COLO829 (cell line): Measurements from ENCODE around the gene FHIT.
"Not testable (repeated sequence)": the region's sequence is repeated elsewhere in the genome, so short reads cannot be mapped to it uniquely, and the experiment has no call there.

Experiments used
- DNase-seq: peaks from one replicate; pipeline ENCODE4 v3.0.0; 2012; ENCODE audit warnings: low spot score

Gene FHIT

DNA sequence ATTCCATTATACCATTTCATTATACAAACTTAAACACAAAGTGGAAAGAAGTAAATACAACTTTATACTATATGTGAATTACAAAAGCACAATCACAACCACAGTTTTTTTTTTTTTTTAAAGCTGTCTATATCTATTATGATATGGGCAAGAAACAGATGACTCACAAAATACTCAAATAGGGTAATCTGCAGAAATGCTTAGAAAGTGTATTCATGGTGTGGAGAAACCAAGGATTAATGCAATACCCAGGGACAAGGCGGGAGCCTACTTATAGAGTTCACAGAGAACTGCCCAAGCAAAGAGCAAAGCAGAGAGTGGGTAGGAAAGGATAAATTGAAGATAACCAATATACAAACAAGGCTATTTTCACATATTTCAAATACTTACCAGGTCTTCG is 332.0 kb downstream of the FHIT start:
- DNase-seq = no peak

DNA sequence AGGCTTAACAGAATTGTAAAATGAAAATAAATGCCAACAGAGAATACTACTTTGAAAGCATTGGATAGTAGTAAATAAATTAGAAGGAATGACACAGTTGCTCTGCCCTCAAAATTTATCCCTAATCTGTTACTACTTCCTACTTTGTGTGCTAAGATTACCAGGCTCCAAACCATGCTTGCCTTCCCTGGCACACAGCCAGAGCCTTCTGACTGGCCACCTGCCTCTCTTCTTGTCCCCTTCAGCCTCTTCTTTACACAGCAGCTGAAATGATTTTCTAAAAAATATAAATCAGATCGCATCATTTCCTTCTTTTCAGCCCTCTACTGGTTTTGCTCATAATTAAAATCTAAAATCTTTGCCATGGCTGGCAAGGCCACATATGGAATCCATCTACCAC is 334.1 kb downstream of the FHIT start:
- no peak for DNase-seq

DNA sequence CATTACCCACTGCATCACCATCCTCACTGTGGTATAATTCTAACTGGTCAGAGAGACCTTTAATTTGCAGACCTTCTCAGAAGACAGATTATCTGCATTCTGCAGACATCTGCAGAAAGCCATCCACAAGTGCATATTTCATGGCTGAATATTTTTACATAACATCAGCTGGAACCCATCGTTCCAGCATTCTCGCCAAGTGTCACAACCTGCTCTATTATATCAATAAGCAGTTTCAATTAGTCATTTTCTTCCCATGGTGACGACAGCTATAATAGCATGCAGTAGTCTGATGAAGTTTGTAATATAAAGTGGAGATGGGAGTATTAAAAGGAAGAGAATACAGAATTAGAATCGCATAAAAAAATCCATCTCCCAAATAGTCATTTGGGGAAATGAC is 334.7 kb downstream of the FHIT start:
- no peak for DNase-seq

DNA sequence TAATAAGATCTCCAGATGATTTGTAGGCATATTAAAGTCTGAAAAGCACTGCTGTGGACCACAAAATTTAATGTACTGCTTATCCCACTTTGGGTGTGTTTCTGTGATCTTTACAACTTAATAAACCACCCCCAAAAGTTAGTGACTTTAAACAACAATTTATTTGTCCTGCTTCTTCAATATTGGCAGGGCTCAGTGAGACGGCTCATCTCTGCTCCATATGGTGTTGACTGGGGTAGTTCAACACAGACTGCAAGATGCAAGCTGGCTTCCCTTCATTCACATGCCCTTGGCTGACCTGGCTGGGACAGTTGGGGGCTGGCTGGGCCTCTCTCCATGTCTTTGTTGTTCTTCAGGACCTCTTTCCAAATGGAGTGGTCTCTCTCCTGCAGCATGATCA is 337.8 kb downstream of the FHIT start:
- no peak for DNase-seq

DNA sequence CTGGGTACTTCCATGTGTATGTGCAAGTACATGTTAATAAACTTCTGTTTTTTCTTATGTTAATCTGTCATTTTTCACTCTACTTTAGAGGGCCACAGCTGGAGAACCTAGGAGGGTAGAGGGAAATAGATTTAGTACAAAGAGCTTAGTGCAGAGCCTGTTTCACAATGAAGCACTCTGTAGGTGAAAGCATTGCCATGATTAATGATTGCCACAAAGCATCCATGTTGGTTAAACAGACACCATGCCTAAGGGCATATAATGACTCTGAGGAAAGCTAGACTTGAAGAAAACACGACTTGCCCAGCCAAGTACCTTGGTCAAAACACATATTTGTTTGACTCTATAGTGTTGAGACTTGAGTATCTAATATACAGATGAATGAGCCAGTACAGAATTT is 338.4 kb downstream of the FHIT start:
- no peak for DNase-seq

DNA sequence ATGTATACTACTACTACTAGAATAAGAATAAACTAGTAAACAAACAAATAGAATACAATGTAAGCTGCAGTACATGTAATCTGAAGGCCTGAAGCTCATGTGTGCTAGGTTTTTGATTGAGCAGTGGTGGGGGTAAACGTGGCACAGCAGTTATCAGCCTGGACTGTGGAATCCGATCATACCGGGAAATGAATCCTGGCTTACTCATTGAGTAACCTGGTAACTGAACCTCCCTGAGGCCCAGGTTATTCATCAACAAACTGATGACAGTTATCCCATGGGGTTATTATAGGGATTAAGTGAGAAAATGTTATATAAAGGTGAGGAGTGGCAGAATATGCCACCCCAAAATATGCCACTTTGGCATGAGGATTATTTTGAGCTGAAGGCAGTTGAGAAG is 339.1 kb downstream of the FHIT start:
- DNase-seq = no peak

DNA sequence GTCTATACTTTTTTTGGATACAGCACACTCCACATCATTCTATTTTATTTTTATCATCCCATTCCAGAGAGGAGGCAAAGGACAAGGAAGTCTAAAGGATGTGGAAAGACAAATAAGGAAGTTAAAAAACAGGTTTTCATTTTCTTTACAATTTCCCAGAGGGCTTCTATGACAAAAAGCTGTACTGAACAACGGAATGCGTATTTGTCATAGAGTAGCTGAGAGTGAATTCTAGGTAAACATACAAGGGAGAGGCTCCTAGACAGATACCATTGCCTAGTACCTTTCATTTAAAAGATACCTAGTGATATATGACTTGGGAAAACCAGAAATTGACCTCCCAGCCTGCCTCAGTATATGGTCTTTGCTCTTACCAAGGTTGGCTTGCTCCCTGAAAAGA is 341.7 kb downstream of the FHIT start:
- DNase-seq = no peak

DNA sequence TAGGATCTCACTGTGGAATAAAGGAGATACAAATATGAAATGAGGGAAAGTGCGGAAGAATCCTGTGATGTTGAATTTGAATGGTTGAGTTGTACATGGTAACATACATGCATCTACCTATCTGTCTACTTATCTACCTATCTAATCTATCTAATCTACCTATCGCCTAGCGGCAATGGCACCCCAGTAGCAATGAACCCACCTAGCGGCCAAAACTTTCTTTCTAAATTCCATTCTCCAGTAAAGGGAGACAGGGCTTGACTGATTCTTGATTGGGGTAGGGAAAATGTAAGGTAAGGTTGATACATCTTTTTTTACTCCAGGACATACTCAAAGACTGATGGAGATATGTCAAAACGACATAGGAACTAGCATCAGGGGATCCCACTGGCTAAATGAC is 345.0 kb downstream of the FHIT start:
- no peak for DNase-seq

DNA sequence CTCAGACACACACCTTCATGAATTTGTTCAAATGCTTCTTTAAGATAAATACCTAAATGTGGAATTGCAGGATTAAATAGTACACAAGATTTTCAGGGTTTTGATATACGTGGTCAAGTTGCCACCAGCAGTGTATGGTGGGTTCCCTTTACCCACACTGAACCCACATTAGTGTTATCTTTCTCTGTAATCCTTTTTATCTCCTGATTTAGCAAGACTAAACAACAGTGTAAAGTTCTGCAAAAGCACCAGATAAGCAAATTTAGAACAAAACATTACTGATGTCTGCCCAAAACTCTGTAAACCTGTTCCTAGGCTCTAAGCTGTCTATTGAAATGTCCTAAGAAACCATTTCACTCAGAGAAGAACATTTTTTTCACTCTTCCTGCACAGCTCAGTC is 352.9 kb downstream of the FHIT start:
- no peak for DNase-seq

DNA sequence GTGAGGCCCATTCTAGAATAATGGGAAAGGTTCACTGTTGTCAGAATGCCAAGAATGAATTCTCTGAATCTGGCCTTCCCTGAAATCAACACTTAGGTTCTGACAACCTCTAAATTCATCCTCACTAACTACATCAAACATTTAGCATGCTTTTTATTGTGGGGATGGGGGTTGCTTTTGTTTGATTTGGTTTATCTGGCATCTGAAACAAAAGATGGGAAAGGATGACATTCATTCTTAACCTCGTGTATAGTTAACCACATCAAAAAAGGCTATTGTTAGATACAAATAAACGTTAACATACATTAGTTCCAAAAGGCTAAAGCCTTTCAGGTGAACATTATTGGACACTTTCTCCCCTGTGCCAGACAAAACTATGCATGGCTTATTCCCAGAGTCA is 357.3 kb downstream of the FHIT start:
- DNase-seq = no peak

DNA sequence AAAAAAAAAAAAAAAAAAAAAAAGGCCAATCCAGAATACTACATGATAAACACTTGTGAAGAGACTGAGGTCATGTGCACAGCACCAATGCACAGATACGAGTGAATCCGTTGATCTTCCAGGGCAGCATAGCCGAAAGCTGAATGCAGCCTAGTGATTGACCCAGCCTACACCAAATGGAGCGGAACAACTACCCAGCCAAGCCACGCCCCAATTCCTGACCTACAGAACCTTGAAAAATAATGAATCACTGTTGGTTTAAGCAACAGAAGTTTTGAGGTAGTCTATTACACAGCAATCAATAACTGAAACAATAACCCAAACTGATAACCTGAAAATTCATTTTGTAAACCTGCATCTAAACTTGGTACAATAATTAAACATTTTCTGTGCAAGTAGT is 361.0 kb downstream of the FHIT start:
- DNase-seq = no peak

DNA sequence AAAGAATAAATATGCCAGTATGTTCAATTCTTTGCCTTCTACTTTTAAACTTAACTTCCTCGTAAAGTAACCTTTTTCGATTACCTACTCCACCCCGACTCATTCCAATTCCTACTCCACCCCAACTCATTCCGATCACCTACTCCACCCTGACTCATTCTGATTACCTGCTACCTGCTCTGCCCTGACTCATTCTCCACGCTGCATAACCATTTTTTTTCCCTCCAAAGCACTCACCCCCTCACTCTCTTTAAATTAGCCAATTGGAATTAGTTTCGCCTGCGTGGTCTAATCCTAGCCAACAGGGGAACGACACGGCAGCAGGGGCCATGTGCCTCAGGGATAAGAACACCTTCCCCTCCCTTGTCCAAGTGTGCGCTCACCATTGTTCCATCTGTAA is 362.3 kb downstream of the FHIT start:
- DNase-seq = not testable (repeated sequence)

DNA sequence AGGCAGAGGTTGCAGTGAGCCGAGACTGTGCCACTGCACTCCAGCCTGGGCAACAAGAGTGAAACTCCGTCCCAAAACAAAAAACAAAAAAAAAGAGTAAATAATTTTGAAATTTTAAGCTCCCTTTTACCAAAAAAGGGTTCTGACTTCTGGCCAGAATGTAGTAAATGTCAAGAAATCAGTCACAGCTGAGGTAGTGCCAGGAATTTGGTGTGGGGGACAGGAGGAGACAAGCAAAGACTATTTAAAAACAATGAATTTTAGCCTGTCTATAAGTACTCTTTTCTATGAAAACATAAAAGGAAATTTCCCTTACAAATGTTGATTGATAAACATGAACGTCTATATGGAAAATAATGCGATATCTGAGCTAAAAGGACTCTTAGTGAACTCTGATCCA is 363.7 kb downstream of the FHIT start:
- no peak for DNase-seq

DNA sequence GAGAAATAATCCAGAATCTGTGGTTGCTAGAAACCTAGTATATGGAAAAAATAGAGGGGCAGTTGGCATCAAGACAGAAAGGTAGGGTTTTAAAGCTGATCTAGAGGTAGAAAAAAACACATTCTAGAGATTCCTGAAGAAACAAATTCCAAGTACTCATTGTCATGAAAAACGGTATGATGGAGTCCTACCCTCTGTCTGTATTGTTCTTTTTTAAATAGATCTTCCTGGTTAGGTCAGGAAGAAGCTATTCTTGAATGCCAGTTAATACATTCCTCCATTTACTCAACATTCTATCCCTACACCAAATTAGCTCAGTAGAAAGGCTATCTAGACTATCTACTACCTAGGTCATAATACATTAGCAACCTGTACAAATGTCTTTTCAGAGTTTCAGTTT is 364.7 kb downstream of the FHIT start:
- no peak for DNase-seq

DNA sequence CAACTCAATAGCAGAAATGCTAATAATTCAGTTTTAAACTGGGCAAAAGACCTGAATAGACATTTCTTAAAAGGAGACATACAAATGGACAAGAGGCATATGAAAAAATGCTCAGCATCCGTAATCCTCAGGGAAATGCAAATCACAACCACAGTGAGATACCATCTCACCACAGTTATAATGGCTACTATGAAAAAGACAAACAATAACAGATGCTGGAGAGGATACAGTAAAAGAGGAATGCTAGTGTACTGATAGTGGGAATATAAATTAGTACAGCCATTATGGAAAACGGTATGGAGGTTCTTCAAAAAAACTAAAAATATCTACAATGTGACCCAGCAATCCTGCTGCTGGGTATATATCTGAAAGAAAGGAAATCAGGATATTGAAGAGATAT is 367.2 kb downstream of the FHIT start:
- no peak for DNase-seq

DNA sequence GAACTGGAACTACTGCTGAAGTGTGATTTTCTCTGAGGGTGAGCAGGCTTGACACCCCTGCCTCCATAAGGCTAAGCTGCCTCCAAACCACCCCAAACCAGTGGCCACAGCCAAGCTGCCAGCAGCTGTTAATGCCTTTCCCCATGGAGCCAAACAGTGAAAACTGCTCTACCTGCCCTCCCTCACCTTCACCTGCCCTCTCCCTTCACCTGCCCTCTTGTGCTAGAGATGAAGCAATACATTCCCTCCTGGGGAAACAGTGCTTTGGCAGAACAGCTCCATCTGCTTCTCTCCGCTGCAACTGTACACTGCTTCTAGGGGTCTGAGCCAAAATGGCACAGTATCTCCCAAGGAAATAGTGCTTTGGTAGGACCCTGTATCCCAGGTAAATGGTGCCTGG is 374.1 kb downstream of the FHIT start:
- no peak for DNase-seq

DNA sequence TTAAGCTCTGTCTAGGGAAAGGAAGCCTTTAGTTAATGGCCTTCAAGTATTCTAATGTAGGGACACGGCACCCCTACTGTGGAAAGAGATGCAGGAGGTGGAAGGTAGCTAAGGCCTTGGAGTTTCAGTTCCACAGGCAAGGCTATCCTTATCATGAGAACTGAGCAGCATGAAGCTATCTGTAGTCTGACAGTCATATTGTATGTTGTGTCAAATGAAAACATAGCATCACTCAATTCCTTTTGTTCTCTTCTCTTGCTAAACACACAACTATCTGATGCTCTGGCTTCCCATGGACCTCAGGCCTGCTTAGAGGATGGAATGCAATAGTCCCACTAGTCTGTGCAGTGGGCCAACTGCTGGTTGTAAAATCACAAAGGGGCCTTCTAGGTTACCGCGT is 380.9 kb downstream of the FHIT start:
- no peak for DNase-seq

DNA sequence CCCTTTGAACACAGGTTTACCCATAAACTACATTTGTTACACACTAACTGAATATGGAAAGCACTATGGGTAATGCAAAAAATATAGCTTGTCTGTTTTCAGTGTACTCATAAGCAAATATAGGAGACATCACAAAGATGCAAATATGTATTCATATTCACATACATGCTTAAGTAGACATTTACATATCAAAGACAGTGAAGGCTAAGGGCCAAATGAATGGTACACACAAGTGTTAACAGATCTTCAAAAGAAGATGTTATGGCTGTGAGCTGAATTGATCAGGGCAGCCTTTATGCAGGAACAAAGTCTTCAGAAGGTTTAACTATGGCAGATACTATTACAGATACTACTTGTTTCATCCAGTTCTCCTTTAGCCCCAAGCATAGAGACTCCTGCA is 384.1 kb downstream of the FHIT start:
- no peak for DNase-seq

DNA sequence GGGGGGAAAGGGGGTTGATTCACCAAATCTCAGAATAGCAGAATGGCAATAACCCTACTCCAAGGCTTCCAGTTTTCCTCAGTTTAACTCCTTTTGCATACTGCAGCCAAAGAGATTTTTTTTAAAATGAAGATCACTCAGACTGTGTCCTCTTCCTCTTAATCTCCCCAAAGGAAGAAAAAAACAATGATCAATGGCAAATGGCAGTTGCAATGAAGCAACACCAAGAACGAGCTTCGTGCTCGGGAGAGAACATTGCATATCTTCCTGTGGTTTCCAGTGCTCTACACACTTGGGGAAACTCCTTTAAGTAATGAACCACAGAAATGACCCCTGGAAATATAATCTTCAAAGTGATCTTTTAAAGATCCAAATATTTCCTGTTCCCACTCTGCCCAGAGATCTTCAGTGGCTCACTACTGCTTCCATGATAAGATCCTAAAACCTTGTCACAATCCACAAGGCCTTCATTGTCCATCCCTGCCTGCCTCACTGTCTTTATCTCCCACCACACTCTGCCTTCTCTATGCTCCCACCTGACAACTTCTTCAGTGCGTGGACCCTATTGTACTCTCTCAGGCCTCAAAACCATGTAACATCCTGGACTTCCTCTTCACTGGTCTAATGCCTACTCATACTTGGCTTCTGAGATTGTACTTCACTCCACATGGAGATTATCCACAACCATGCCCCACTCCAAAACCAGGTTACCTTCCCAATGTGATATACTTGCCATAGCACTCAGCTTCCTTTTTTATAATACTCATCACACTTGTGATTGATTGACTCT is 394.8 kb downstream of the FHIT start:
- DNase-seq = no peak

DNA sequence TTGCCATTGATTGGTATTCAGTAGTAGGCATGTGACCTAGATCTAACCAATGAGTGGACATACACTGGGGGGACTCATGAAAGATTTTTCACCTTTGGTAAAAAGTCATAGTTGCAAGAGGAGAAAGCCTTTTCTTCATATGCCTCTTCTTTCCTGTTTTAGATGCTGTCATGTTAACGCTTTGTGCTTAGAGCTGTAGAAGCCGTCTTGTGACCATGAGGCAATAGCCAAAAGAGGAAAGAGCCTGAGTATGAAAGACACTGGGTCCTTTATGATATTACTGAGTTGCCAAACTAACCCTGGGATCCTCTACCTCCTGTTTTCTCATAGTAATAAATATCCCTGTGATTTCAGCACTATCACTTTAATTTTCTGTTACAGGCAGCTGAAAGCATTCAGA is 396.0 kb downstream of the FHIT start:
- DNase-seq = peak; percentile 57

DNA sequence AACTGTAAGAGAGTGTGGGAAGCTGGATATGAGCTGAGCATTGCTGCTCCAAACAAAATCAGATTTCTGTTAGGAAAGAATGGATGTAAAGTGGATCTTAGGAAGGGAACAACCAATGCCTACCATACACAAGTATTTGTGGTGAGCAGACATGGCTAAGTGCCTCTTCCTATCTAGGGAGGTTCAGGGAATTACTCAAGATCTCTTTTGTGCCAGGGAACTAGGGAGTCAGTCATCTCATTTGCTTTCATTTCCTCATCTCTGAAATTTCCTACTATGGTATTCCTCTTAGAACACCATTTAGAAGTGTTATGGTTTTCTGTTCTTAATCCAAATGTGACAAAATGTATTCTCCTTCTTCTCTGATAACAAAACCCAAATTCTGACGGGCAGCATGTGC is 396.5 kb downstream of the FHIT start:
- DNase-seq = no peak

DNA sequence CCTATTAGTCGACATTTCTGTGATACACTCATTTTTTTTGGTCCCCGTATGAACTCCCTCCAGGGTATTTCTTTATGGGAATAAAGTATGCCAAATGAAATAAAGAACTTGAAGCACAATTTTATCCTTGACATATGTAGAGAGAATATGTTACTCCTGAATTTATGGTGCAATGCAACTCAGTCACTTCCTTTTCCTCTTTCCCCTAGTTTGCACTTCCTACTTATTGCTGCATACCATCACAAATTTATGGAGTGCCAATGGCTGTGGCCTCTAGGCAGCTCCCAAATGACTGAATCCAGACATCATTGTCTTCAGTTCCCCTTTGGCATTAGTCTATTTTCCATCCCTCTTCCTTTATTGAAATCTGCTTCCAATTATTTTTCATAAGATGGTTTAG is 403.5 kb downstream of the FHIT start:
- DNase-seq = no peak

DNA sequence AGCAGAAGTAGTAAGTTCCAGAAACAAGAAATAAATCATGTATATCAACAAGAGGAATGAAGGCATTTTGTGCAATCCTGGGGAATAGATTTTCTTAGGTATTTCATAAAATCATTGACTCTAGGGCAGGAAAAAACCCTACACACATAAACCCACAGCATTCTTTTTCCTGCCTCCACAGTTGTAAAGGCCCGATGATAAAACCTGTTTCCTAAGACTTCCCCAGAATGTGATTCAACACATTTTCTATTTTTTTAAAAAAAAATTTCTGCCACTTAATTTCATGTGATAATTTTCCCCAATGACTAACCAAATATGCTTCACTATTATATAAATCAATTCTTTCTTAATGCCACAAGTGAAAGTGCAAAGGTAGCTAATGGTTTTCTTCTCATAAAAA is 407.0 kb downstream of the FHIT start:
- DNase-seq = no peak

DNA sequence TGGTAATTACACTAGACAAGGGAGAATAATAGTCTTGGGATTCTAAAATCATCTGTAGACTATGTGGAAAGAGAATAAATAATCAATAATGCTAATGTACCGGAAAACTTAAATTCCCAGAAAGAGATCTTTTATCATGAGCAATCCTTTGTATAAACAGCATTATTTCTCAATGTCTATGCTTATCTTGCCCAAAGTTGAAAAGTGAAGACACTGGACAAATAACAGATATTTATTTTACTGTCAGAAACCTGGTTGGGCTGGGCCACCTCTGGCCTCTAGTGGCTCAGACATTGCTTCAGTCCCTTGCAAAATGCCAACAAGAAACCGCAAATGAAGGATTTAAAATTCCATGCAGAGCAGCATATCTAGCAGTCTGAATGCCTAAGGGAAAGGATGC is 409.9 kb downstream of the FHIT start:
- DNase-seq = no peak

DNA sequence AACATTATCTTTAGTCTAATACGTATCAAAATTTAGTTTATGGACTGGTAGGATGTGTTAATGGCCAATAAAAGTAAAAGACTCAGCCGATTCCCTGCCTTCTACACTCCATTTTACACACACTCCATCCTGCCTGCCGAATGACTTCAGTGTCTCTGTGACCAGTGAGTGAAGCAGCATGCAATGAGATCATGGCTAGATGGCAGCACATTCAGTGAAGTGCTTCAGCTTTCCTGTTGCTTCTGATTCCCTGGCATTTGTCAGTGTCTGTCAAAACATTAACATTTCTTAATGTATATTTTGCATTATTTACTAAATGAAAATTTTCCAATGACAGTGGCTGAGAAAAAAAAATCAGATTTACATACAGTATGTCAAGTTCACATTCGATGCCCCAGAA is 412.0 kb downstream of the FHIT start:
- no peak for DNase-seq
